ENCODE measurements around the gene GAS2L3. TPM values are rescaled to one million over a fixed set of nuclear protein-coding genes. Genes with fewer than 3 reads are reported as not detected.

The GAS2L3 gene
- total and polyA plus RNA-seq, 2 of the 8 experiments (the other 6 are each of a cell fraction or from before 2014, with no cell fraction given), result 2.1 to 19.3 TPM

DNA sequence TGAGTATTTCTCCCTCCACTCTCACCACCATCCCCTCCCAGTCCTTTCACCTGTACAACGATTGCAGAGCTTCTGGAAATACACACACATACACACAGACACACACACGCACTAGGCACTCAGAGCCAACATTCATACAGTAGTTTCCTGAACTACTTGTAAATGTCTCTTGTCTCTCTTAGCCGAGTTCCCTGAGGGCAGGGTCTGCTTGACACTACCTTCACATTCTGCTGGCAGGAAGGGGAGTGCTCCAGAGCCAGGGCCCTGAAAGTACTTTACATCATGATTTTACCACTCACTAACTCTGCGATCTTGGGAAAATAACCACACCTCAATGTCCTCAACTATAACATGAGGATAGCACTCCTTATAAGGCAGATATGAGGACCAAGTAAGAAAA lies 82.7 kb downstream of the GAS2L3 start:
- no peaks in the 10 kb centered on the region for H3K79me1 ChIP-seq (ENCODE audit: low read depth, low read length)
- H2BK15ac ChIP-seq (ENCODE audit: low read length), result no peak overlapping the region
- no peaks in the 10 kb centered on the region for H3K27me3 ChIP-seq (replicated peaks in 1 of 4; ENCODE audit: control insufficient read depth in 3 of 4, extremely low read depth in 1 of 4, insufficient read depth in 3 of 4, low read length in 3 of 4)
- H2BK20ac ChIP-seq (ENCODE audit: low read length), result no peak overlapping the region
- H2AFZ ChIP-seq (ENCODE audit: low read length), result no peak overlapping the region
- no peak for FAIRE-seq
- H2BK12ac ChIP-seq (ENCODE audit: low read depth, low read length), result no peak overlapping the region
- no peak overlapping the region for H3K27ac ChIP-seq (ENCODE audit: low read depth, low read length)
- no peak overlapping the region for H3K56ac ChIP-seq (replicated peaks; ENCODE audit: insufficient read length, low read depth, low read length)
- no peaks in the 10 kb centered on the region for H3K36me3 ChIP-seq (ENCODE audit: control insufficient read depth in 2 of 4, insufficient read depth in 4 of 4, low read length in 3 of 4)
- no peak overlapping the region for H4K91ac ChIP-seq (replicated peaks; ENCODE audit: insufficient read length, low read length)
- H3K14ac ChIP-seq (ENCODE audit: insufficient read length), result no peak overlapping the region
- H2AK5ac ChIP-seq (ENCODE audit: low read depth, low read length), result no peak overlapping the region
- TF ChIP-seq HDAC6 (IDR thresholded peaks at IDR 0.05; ENCODE audit: low read depth, low read length) (no peak), SAP30 (IDR thresholded peaks at IDR 0.05; ENCODE audit: insufficient read depth, insufficient replicate concordance, low read length) (no peak)
- no peak overlapping the region for H2BK5ac ChIP-seq (ENCODE audit: low read depth, low read length)
- H3K9ac ChIP-seq (replicated peaks in 1 of 4; ENCODE audit: extremely low read depth in 1 of 4, low read depth in 3 of 4, low read length in 3 of 4), result no peak overlapping the region
- no peak overlapping the region for H4K8ac ChIP-seq (ENCODE audit: extremely low read depth, insufficient read depth, low read length)
- 91% methylated on average over 4 of the region's 4 CpGs; no CpG with 5 or more reads in 1 of the 2 experiments for WGBS, 2 experiments (ENCODE audit: extremely low coverage in 1 of 2, insufficient coverage in 1 of 2, insufficient read length in 1 of 2, insufficient replicate concordance in 2 of 2, low coverage in 1 of 2, low lambda C conversion rate in 2 of 2, missing lambda C conversion rate in 1 of 2)
- H3K18ac ChIP-seq (ENCODE audit: extremely low read depth, low read length), result no peak overlapping the region
- no peaks in the 10 kb centered on the region for H3K9me3 ChIP-seq (ENCODE audit: insufficient read depth in 2 of 2, low read depth in 1 of 2, low read length in 1 of 2)
- peak overlapping the region; percentile 44 for H3K4ac ChIP-seq (replicated peaks; ENCODE audit: insufficient read length, low read depth, low read length)
- no peaks in the 10 kb centered on the region for H3K79me2 ChIP-seq (ENCODE audit: control insufficient read depth in 1 of 2, insufficient read depth in 2 of 2, low read length in 2 of 2)
- no peak overlapping the region for H2BK120ac ChIP-seq (replicated peaks; ENCODE audit: low read depth, low read length)
- H4K5ac ChIP-seq (ENCODE audit: insufficient read length, low read depth, low read length), result no peak overlapping the region
- H3K4me2 ChIP-seq (ENCODE audit: insufficient read depth in 1 of 2, low read depth in 2 of 2, low read length in 2 of 2), result no peak overlapping the region
- DNase-seq (ENCODE audit: low read depth in 1 of 2, low spot score in 2 of 2), result no peak
- H3K4me1 ChIP-seq (replicated peaks in 1 of 4; ENCODE audit: control insufficient read depth in 3 of 4, insufficient read depth in 4 of 4, low read length in 3 of 4), result no peaks in the 10 kb centered on the region
- no peaks in the 10 kb centered on the region for H3K23me2 ChIP-seq (ENCODE audit: low read depth, low read length)
- POLR2A ChIA-PET (ENCODE audit: partially characterized antibody), result interaction anchor here (1.0 kb wide), 1 partner anchor 10 kb away, joined by 3 read pairs; no protein-coding TSS in a partner anchor
- CTCF ChIA-PET (ENCODE audit: partially characterized antibody), result interaction anchor here (1.1 to 9.8 kb wide), 4 partner anchors 13 to 81 kb away, joined by 4 to 101 read pairs (median 4); no protein-coding TSS in a partner anchor
- no peak overlapping the region for H3K4me3 ChIP-seq (ENCODE audit: extremely low read depth in 1 of 4, insufficient read depth in 2 of 4, low read depth in 3 of 4, low read length in 4 of 4)
- H4K20me1 ChIP-seq (replicated peaks in 1 of 2; ENCODE audit: control insufficient read depth in 1 of 2, insufficient read depth in 2 of 2, low read length in 2 of 2), result no peaks in the 10 kb centered on the region
- no peak overlapping the region for H3K23ac ChIP-seq (ENCODE audit: insufficient read length)
